Neutrophil (primary cell): Measurements from ENCODE around the gene MIXL1.
"Not testable (repeated sequence)": the region's sequence is repeated elsewhere in the genome, so short reads cannot be mapped to it uniquely, and the experiment has no call there.

ENCODE experiments used
- H3K27ac ChIP-seq: fragments of 200-600 bp; sonication (generic); 2 replicates; pipeline ENCODE4 v1.5.1; 2016; ENCODE audit warnings: mild to moderate bottlenecking, moderate library complexity
- H3K27me3 ChIP-seq: fragments of 200-600 bp; sonication (generic); 2 replicates; pipeline ENCODE4 v1.6.0; 2016; ENCODE audit warnings: mild to moderate bottlenecking
- H3K36me3 ChIP-seq: fragments of 200-600 bp; sonication (generic); 2 replicates; pipeline ENCODE4 v1.5.1; 2017
- H3K4me1 ChIP-seq, 2 experiments: fragments of 200-600 bp in 1 of 2; sonication (generic) in 1 of 2; 1 replicate in 1 of 2; 2 replicates in 1 of 2; pipeline versions ENCODE4 v1.5.1 to v1.6.1; 2013 to 2016; ENCODE audit warnings: low read depth in 1 of 2, low read length in 1 of 2, mild to moderate bottlenecking in 1 of 2, moderate library complexity in 1 of 2; ENCODE audit not compliant: control insufficient read depth in 1 of 2, insufficient read depth in 1 of 2
- H3K4me3 ChIP-seq, 2 experiments: fragments of 200-600 bp in 1 of 2; sonication (generic) in 1 of 2; 1 replicate in 1 of 2; 2 replicates in 1 of 2; pipeline ENCODE4 v1.5.1; 2013 to 2016; ENCODE audit warnings: low read depth in 1 of 2, low read length in 1 of 2, mild to moderate bottlenecking in 1 of 2, moderate library complexity in 1 of 2
- H3K9me3 ChIP-seq: fragments of 200-600 bp; sonication (generic); 2 replicates; pipeline ENCODE4 v1.5.1; 2016
- TF ChIP-seq, protein P1 (sequence below): fragments of 200-600 bp; sonication (generic); IDR thresholded peaks from 2 replicates; pipeline ENCODE4 v1.5.1; 2016; ENCODE audit warnings: antibody characterized with exemption

Gene MIXL1

DNA sequence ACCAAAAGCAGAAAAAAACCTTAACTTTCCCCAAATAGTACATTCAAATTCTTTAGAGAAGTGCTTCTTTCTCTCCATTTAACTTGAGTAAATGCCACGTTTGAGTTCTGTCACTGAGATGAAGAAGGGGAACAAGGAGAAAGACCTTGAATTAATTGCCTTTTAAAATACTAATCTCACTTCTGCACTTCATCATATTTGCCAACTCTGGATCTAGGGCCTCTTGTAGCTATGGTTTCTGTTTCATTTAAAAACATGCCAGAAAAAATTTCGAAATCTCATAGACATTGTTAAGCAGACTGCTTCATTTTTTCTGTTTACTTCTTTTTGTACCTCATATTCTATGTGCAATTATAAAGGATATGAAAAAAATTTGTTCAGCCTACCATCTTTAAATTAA is 24.6 kb downstream of the MIXL1 start:
- Histone ChIP-seq H3K27ac (no peak overlapping the region), H3K36me3 (peaks cover 15% of the 10 kb centered on the region), H3K27me3 (no peaks in the 10 kb centered on the region), H3K4me1 (no peaks in the 10 kb centered on the region), H3K4me3 (no peak overlapping the region), H3K9me3 (no peaks in the 10 kb centered on the region)
- TF ChIP-seq, protein P1, sequence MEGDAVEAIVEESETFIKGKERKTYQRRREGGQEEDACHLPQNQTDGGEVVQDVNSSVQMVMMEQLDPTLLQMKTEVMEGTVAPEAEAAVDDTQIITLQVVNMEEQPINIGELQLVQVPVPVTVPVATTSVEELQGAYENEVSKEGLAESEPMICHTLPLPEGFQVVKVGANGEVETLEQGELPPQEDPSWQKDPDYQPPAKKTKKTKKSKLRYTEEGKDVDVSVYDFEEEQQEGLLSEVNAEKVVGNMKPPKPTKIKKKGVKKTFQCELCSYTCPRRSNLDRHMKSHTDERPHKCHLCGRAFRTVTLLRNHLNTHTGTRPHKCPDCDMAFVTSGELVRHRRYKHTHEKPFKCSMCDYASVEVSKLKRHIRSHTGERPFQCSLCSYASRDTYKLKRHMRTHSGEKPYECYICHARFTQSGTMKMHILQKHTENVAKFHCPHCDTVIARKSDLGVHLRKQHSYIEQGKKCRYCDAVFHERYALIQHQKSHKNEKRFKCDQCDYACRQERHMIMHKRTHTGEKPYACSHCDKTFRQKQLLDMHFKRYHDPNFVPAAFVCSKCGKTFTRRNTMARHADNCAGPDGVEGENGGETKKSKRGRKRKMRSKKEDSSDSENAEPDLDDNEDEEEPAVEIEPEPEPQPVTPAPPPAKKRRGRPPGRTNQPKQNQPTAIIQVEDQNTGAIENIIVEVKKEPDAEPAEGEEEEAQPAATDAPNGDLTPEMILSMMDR: no peak

DNA sequence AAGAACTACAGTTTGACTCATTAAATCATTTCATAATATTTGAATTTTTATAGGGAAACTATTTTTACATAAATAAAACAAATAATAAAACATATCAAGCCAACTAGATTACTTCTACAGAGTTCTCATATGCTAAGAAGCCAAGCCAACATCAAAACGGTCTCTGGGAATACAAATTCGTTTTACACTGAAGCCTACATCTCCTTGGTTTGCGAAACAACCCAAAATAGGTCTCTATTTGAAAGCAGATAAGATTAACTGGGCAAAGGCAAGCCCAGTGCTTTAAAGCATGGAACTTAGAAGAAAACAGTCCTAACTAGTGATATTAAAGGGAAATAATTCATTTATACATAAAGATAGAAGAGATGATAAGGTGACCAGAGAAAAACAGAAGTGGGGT is 25.3 kb downstream of the MIXL1 start:
- TF ChIP-seq, protein P1: no peak
- Histone ChIP-seq H3K9me3 (no peaks in the 10 kb centered on the region), H3K27me3 (no peaks in the 10 kb centered on the region), H3K27ac (no peak overlapping the region), H3K4me1 (no peaks in the 10 kb centered on the region), H3K4me3 (no peak overlapping the region), H3K36me3 (peaks cover 15% of the 10 kb centered on the region)

DNA sequence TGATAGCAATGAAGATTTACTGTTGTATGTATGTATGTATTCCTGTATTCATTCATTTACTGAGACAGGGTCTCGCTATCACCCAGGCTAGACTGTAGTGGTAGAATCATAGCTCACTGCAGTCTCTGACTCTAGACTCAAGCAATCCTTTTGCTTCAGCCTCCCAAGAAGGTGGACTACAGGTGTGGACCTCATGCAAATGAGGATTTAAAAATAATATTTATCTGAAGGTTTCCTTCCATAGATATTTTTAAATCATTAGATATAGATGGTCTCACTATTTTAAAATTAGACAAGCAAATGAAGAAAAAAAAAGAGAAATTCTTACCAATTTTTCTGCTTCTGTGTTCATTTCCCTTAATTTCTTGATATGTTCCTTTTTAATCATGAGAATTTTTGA is 27.0 kb downstream of the MIXL1 start:
- Histone ChIP-seq H3K4me1 (no peaks in the 10 kb centered on the region), H3K9me3 (no peaks in the 10 kb centered on the region), H3K4me3 (no peak overlapping the region), H3K27ac (no peak overlapping the region), H3K27me3 (no peaks in the 10 kb centered on the region), H3K36me3 (peaks cover 15% of the 10 kb centered on the region)
- TF ChIP-seq, protein P1: no peak

DNA sequence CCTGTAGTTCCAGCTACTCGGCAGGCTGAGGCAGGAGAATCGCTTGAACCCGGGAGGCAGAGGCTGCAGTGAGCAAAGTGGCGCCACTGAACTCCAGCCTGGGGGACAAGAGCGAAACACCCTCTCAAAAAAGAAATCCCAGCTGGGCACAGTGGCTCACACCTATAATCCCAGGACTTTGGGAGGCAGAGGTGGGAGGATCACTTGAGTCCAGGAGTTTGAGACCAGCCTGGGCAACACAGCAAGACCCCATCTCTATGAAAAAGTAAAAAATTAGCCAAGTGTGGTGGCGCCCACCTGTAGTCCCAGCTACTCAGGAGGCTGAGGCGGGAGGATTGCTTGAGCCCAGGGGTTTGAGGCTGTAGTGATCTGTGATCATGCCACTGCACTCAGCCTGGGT is 29.4 kb downstream of the MIXL1 start:
- H3K27ac ChIP-seq, H3K27me3 ChIP-seq, H3K4me3 ChIP-seq, H3K4me1 ChIP-seq, H3K9me3 ChIP-seq: not testable (repeated sequence)
- peaks cover 12% of the 10 kb centered on the region for H3K36me3 ChIP-seq

DNA sequence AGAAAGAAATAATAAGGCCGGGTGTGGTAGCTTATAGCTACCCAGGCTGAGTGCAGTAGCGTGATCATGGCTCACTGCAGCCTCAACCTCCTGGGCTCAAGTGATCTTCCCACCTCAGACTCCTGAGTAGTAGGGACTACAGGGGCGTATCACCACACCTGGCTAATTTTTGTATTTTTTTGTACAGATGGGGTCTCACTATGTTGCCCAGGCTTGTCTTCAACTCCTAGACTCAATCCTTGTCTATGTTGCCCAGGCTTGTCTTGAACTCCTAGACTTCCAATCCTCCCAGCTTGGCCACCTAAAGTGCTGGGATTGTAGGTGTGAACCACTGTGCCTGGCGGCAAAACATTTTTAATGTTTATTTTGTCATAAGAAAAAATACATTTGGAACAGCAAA is 30.5 kb downstream of the MIXL1 start:
- Histone ChIP-seq H3K9me3 (no peaks in the 10 kb centered on the region), H3K4me1 (no peaks in the 10 kb centered on the region), H3K36me3 (peaks cover 10% of the 10 kb centered on the region), H3K27ac (no peak overlapping the region), H3K4me3 (no peak overlapping the region), H3K27me3 (no peaks in the 10 kb centered on the region)
- TF ChIP-seq, protein P1: no peak

DNA sequence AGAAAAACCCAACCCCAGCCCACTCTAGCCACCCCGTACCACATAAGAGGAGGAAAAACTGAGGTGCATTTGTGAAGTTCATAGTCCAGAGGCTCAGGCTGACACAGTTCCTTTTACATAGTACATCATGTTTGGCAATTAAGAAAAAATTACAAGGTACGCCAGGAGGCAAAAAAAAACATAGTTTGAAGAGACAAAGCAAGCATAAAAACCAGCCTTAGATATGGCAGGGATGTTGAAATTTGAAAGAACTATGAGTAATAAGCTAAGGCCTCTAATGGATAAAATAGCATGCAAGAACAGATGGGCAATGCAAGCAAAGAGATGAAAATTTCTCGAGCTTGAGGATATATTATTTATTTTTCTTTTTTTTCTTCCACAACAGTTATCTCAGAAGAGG is 31.9 kb downstream of the MIXL1 start:
- Histone ChIP-seq H3K4me1 (no peaks in the 10 kb centered on the region), H3K27ac (no peak overlapping the region), H3K36me3 (peaks cover 1% of the 10 kb centered on the region), H3K4me3 (no peak overlapping the region), H3K9me3 (no peaks in the 10 kb centered on the region), H3K27me3 (no peaks in the 10 kb centered on the region)
- TF ChIP-seq, protein P1: no peak
